Omental fat pad (tissue), 4 donors: Measurements from ENCODE around the gene KIFAP3. TPM values are rescaled to one million over a fixed set of nuclear protein-coding genes. Genes with fewer than 3 reads are reported as not detected.

Source experiments
- ATAC-seq: fragments of 150-250 bp; one replicate; pipeline ENCODE4 v1.9.1; 2016; ENCODE audit warnings: mild to moderate bottlenecking, moderate library complexity; ENCODE audit not compliant: low FRiP score
- DNase-seq: peaks from one replicate; pipeline ENCODE4 v3.0.0-alpha.2; 2019; ENCODE audit warnings: low spot score
- CTCF ChIP-seq, 3 donors: fragments of 450-650 bp; IDR thresholded peaks; one replicate each; pipeline ENCODE4 v1.5.1; 2016 to 2017; ENCODE audit warnings: antibody characterized with exemption in 3 of 3, mild to moderate bottlenecking in 3 of 3, moderate library complexity in 2 of 3
- total RNA-seq, 4 donors: library from RNA; depleted of rRNA; stranded (reverse); fragments of >200 nt; gene quantifications; one replicate each; pipeline ENCODE4 v1.1.0, GENCODE V29; 2016

The KIFAP3 gene
- total RNA-seq, 4 donors from 2014 or later: 20.5 to 34.0 (median 25.6) TPM

DNA sequence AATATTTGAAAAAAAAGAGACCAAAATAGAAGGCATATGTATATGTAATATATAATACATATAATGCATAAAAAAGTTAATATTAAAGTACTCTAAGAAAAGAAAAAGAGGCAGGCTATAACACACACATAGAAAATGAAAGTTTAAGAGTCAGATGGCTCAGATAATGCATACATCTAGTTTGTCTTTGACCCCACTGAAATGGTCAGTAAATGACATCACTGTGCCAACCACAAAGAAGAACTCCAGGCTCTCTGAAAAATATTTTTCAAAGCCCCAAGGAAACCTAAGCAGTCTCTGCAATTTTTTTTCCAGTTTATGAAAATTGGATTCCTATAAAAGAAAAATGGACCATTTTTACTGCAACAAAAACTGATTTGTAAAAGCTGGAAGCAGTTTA is 125.4 kb downstream of the KIFAP3 start:
- no peak for TF ChIP-seq CTCF (IDR thresholded peaks at IDR 0.05)
- DNase-seq (no peak), ATAC-seq (no peak)

- no peak for DNase-seq
- TF ChIP-seq CTCF (IDR thresholded peaks at IDR 0.05): no peak
- ATAC-seq: no peak
Observed at GRCh38 chr1:169946206-169946605, 128.3 kb downstream of the KIFAP3 start.

DNA sequence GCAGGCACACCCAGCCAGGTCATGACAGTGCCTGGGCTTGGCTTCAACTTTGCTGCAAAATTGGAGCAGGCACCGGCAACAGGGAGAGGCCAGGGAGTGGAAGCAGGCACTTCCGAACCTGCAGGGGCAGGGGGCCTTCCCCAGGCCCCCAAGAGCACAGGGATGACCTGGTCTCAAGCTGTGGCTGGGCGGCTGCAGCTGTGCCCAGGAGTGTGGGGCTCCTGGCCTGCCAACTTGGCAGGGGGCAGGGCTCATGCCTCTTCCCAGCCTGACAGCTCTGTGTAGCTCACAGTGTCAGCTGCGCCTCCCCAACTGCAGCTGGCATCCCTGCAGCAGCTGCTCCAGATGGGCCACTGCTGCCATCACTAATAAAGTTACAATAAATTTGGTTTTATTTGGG is 129.3 kb downstream of the KIFAP3 start:
- TF ChIP-seq CTCF (IDR thresholded peaks at IDR 0.05): no peak
- ATAC-seq (no peak), DNase-seq (no peak)

DNA sequence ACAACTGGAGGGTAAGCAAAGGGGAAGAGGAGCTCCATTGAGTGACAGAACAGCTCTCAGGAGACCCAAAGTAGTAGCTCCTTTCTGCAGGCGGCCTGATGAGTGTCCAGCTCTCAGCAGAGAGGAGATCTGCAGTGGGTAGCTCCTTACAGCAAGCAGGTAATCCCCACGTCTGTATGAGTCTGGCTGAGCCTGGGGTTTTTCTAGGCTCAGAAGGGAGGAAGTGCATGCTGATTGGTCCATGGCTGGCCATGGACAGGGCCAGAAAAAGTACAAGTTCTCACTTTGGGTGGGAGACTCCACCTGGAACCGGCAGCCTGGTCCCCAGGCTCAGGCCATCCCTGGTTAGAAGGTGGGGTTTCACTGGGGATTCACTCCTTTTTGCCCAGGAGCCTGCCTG is 129.9 kb downstream of the KIFAP3 start:
- ATAC-seq: no peak
- DNase-seq: no peak
- TF ChIP-seq CTCF (IDR thresholded peaks at IDR 0.05): no peak

GRCh38 chr1:169943963-169944526 is 130.4 kb downstream of the KIFAP3 start:
- no peak for DNase-seq
- ATAC-seq: no peak
- TF ChIP-seq CTCF (IDR thresholded peaks at IDR 0.05): no peak

GRCh38 chr1:169941982-169942830 is 132.3 kb downstream of the KIFAP3 start:
- DNase-seq: no peak
- ATAC-seq: no peak
- no peak for TF ChIP-seq CTCF (IDR thresholded peaks at IDR 0.05)
